HG03060 (cell line): ENCODE measurements around the gene NXF1.
"Not testable (repeated sequence)": the region's sequence is repeated elsewhere in the genome, so short reads cannot be mapped to it uniquely, and the experiment has no call there.

Experiments
- ATAC-seq: cut with Tn5 transposase; IDR thresholded peaks from one replicate; pipeline ENCODE4 v1.9.1; 2021; ENCODE audit warnings: low read depth, moderate number of reproducible peaks; ENCODE audit not compliant: unreplicated experiment

The NXF1 gene

GRCh38 chr11:62805076-62805892 is at the start of gene NXF1:
TSS of gene NXF1 (minus strand) at chr11:62805440. CDS start at chr11:62805356, 84 bp downstream.
- ATAC-seq: peak; percentile 71

- no peak for ATAC-seq
These were observed 49.0 kb upstream of the NXF1 start for GRCh38 chr11:62854013-62854824.

GRCh38 chr11:62853279-62853965 is 48.2 kb upstream of the NXF1 start:
- ATAC-seq: no peak

- ATAC-seq: no peak
These were observed 47.4 kb upstream of the NXF1 start for GRCh38 chr11:62852523-62853188.

GRCh38 chr11:62851807-62852522 is 46.7 kb upstream of the NXF1 start:
- no peak for ATAC-seq

- ATAC-seq: no peak
These were observed 45.9 kb upstream of the NXF1 start for GRCh38 chr11:62850911-62851806.

- ATAC-seq: no peak
These were observed 42.6 kb upstream of the NXF1 start for GRCh38 chr11:62847767-62848314.

- no peak for ATAC-seq
These were observed 40.9 kb upstream of the NXF1 start for GRCh38 chr11:62846177-62846576.

GRCh38 chr11:62844154-62844553 is 38.9 kb upstream of the NXF1 start:
- ATAC-seq: no peak

- no peak for ATAC-seq
These were observed 38.2 kb upstream of the NXF1 start for GRCh38 chr11:62843466-62843865.

- ATAC-seq: not testable (repeated sequence)
These were observed 37.7 kb upstream of the NXF1 start for GRCh38 chr11:62842891-62843290.

GRCh38 chr11:62842171-62842741 is 37.0 kb upstream of the NXF1 start:
- ATAC-seq: no peak

- ATAC-seq: peak; percentile 55
These were observed 36.3 kb upstream of the NXF1 start for GRCh38 chr11:62841361-62842170.

- ATAC-seq: not testable (repeated sequence)
These were observed 35.6 kb upstream of the NXF1 start for GRCh38 chr11:62840721-62841360.

- peak; percentile 31 for ATAC-seq
These were observed 34.1 kb upstream of the NXF1 start, which contains the start of gene WDR74 for GRCh38 chr11:62839050-62839945. TSS of gene WDR74 (minus strand) at chr11:62839590. CDS start at chr11:62839570, 20 bp downstream.

GRCh38 chr11:62835336-62835735 is 30.1 kb upstream of the NXF1 start:
- no peak for ATAC-seq
